Esophagus muscularis mucosa (tissue), 3 donors: ENCODE measurements around the gene SLC5A6.

Experiments used
- POLR2A ChIP-seq: fragments of 450-650 bp; IDR thresholded peaks from one replicate; pipeline ENCODE4 v1.6.1; 2017; ENCODE audit warnings: antibody characterized with exemption, moderate library complexity, mild to moderate bottlenecking, low read depth
- POLR2AphosphoS5 ChIP-seq, 2 donors: sonication (generic); formaldehyde crosslinking; IDR thresholded peaks; one replicate each; pipeline ENCODE4 v1.6.1; 2017; ENCODE audit warnings: antibody characterized with exemption in 2 of 2
- TF ChIP-seq, protein P1 (sequence below), 3 experiments: fragments of 200-600 bp in 2 of 3; fragments of 450-650 bp in 1 of 3; sonication (generic) in 2 of 3; IDR thresholded peaks; one replicate each; pipeline ENCODE4 v1.5.1; 2017 to 2019; ENCODE audit warnings: antibody characterized with exemption in 3 of 3, mild to moderate bottlenecking in 2 of 3, moderate library complexity in 1 of 3

DNA sequence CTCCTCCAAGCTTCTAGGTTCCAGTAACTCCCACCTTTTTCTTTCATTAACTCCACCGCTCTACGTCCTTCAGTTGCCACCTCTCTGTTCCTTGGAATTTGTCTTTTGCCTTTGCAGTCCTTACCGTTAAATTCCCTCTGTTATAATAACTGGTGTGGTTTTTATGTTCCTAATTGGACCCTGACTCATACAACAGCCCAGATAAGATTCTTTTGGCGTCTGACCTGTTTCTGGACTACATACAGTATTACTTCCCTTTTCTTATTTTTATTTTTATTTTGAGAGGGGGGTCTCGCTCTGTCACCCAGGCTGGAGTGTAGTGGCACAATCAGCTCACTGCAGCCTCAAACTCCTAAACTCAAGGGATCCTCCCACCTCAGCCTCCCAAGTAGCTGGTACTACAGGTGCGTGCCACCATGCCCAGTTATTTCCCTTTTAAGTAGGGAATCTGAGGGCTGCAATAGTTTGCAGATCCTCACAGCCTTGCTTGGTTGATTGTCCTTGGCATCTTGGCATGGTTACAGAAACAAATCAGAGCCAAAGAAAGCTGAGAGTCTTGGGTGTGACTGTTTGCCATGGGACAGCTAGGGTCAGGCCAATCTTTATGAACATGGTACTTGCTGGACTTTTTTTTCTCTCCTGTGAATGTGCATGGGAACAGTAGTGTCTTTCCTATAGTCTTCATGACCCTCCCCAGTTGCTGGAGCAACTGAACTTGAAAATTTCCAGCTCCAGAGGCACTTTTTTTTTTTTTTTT lies 41.3 kb downstream of the SLC5A6 start:
- TF ChIP-seq, protein P1, sequence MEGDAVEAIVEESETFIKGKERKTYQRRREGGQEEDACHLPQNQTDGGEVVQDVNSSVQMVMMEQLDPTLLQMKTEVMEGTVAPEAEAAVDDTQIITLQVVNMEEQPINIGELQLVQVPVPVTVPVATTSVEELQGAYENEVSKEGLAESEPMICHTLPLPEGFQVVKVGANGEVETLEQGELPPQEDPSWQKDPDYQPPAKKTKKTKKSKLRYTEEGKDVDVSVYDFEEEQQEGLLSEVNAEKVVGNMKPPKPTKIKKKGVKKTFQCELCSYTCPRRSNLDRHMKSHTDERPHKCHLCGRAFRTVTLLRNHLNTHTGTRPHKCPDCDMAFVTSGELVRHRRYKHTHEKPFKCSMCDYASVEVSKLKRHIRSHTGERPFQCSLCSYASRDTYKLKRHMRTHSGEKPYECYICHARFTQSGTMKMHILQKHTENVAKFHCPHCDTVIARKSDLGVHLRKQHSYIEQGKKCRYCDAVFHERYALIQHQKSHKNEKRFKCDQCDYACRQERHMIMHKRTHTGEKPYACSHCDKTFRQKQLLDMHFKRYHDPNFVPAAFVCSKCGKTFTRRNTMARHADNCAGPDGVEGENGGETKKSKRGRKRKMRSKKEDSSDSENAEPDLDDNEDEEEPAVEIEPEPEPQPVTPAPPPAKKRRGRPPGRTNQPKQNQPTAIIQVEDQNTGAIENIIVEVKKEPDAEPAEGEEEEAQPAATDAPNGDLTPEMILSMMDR (IDR thresholded peaks at IDR 0.05) = no peak
- TF ChIP-seq POLR2A = no peak
- no peak for TF ChIP-seq POLR2AphosphoS5 (IDR thresholded peaks at IDR 0.05)
